ENCODE data around the gene CCDC28A.

DNA sequence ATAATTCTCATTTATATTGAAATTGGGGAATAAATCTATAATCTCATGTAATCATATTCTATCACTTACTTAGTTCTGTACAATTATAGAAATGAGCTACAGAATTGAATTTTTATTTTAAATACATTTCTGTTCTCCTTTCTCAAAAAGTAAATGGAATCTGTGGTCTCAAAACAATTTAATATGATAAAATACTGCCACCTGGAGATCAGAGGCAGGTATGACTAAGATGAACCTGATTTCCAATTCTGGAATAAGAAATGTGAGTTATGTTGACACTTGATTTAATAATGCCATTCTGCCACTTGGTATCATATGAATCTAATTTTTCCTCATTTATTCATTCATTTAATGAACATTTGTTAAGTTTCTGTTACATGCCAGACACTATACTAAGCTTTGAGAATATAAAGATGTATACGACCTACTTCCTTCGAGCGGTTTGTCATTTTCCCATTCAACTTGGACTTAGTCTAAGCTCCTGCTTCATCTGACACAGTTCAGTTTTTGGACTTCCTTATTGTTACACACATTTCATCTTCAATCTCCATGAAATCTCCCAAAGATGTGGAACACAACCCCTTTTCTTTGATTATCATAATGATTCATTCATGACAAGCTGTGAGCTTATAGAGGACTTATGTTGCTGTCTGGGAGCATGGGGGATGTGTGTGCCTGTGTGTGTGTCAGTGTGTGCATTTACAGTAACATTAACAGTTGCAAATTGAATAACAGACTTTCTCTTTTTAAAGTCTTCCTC, 7.5 kb upstream of the CCDC28A start:
- TF ChIP-seq, protein P1, sequence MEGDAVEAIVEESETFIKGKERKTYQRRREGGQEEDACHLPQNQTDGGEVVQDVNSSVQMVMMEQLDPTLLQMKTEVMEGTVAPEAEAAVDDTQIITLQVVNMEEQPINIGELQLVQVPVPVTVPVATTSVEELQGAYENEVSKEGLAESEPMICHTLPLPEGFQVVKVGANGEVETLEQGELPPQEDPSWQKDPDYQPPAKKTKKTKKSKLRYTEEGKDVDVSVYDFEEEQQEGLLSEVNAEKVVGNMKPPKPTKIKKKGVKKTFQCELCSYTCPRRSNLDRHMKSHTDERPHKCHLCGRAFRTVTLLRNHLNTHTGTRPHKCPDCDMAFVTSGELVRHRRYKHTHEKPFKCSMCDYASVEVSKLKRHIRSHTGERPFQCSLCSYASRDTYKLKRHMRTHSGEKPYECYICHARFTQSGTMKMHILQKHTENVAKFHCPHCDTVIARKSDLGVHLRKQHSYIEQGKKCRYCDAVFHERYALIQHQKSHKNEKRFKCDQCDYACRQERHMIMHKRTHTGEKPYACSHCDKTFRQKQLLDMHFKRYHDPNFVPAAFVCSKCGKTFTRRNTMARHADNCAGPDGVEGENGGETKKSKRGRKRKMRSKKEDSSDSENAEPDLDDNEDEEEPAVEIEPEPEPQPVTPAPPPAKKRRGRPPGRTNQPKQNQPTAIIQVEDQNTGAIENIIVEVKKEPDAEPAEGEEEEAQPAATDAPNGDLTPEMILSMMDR (IDR thresholded peaks at IDR 0.05): peak; percentile 66
- TF ChIP-seq, protein P2, sequence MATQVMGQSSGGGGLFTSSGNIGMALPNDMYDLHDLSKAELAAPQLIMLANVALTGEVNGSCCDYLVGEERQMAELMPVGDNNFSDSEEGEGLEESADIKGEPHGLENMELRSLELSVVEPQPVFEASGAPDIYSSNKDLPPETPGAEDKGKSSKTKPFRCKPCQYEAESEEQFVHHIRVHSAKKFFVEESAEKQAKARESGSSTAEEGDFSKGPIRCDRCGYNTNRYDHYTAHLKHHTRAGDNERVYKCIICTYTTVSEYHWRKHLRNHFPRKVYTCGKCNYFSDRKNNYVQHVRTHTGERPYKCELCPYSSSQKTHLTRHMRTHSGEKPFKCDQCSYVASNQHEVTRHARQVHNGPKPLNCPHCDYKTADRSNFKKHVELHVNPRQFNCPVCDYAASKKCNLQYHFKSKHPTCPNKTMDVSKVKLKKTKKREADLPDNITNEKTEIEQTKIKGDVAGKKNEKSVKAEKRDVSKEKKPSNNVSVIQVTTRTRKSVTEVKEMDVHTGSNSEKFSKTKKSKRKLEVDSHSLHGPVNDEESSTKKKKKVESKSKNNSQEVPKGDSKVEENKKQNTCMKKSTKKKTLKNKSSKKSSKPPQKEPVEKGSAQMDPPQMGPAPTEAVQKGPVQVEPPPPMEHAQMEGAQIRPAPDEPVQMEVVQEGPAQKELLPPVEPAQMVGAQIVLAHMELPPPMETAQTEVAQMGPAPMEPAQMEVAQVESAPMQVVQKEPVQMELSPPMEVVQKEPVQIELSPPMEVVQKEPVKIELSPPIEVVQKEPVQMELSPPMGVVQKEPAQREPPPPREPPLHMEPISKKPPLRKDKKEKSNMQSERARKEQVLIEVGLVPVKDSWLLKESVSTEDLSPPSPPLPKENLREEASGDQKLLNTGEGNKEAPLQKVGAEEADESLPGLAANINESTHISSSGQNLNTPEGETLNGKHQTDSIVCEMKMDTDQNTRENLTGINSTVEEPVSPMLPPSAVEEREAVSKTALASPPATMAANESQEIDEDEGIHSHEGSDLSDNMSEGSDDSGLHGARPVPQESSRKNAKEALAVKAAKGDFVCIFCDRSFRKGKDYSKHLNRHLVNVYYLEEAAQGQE (IDR thresholded peaks at IDR 0.05): no peak
- TF ChIP-seq RFX5 (IDR thresholded peaks at IDR 0.05): no peak
- TF ChIP-seq FOXS1 (CRISPR knock-in tag; IDR thresholded peaks at IDR 0.05): no peak

All from A549 (cell line).